Stimulated activated CD8-positive, alpha-beta memory T cell treated with anti-CD3 and anti-CD28 coated beads, Interleukin-7, amount 100 ng/mL, for 24 hours (primary cell): ENCODE results near the gene RAF1.
A peak's percentile ranks its signal among the peaks of the same experiment; 100 is the strongest.
"Not testable (repeated sequence)": the region's sequence is repeated elsewhere in the genome, so short reads cannot be mapped to it uniquely, and the experiment has no call there.

Source experiments
- DNase-seq: peaks from one replicate; pipeline ENCODE4 v3.0.0-alpha.2; 2020; ENCODE audit warnings: low read depth

RAF1 gene

GRCh38 chr3:12558706-12559105, 105.2 kb downstream of the RAF1 start:
- no peak for DNase-seq

- DNase-seq: no peak
Measured at GRCh38 chr3:12557473-12558100, 106.3 kb downstream of the RAF1 start.

DNA sequence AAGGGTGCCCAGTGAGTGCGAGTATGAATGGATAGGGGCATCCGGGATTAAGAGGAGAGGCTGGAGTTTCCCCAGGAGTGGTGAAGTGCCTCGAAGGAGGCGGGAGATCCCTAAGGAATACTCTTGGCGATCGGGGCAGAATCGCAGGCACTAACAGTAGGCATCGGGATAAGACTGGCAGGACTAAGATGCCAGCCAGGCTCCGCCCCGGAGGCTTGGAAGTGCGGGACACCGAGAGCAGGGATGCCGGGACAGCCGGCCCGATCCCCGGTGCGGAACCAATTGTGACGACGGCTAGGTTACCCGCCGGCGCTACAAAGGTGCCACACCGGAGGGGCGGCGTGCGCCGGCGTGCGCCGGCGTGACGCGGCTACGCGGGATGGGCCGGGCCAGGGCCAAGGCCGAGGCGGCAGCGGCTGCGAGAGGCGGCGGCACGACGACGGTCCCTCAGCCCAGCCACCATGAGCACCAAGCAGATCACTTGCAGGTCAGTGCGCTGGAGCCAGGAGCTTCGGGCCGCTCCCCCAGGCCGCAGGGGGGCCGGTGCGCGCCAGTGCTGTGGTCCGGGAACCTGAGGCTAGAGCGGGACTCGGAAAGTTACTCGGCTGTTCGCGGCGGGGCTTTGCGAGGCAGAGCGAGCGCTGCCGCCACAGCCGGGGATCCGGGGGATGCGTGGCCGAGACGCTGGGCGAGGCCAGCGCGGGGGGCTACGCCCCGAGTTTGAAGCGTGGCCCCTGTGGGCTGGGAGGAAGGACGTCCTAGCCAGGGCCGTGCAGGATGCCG, 107.0 kb downstream of the RAF1 start, which contains the start of gene MKRN2:
Gene MKRN2 (plus strand): TSS at position 398 of the 783 bp plus-strand sequence. CDS start 64 bp downstream, at position 462.
- peak; percentile 69 for DNase-seq

DNA sequence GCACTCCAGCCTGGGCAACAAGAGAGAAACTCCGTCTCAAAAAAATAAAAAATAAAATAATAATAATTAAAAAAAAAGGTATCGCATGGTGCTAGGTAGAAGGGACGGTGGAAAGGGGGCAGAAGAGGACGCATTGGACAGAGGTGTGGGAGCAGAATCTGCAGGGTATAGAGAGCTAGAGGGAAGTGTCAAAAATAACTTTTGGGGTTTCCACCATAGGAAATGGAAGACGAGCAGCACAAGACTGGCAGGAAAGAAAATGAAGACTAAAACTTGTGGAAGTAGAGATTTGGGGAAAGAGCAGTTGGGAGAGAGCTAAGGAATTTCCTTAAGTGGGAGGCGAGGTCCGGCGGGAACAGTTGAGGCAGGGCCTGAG, 107.6 kb downstream of the RAF1 start:
- DNase-seq: no peak

GRCh38 chr3:12553921-12554391, 110.0 kb downstream of the RAF1 start:
- DNase-seq: no peak

GRCh38 chr3:12549971-12550760, 113.8 kb downstream of the RAF1 start:
- no peak for DNase-seq

GRCh38 chr3:12545473-12545791, 118.5 kb downstream of the RAF1 start, which contains the start of gene MKRN2OS:
TSS of gene MKRN2OS (minus strand) at chr3:12545499. CDS start at chr3:12545464, 35 bp downstream.
- no peak for DNase-seq

DNA sequence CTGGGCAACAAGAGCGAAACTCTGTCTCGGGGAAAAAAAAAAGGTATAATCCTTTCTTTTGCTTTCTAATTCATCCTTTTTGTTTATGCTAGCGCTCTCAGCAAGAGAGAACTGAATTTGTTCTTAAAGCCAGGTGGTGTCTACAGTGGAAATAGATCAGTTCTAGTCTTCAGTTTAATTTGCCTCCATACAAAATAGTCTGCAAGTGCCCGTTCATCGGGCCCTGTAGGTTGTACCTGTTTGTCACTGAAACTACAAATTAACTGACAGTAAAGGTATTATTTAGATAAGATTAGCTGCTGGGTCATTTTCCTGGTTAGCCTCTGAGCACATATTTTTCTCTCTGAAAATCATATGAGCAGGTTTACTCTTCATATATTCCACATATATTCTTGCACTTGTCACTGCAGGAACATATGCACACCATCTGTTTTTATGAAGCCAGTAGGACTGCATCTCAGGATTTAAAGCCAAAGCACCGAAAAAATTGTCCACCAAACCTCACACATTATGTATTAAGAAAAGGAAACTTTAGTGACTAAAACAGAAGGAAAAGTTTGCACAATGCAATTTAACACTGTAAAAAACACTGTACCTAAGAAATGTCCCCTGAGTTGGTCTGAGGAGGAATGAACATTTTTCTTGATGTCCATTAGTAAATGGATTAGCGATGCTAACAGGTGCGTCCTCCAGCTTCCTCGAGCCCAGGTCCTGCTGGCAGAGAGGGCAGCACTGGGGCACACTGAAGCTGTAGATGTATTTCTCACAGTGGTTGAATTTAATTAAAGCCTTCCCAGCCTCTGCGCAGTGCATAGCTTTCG, 119.1 kb downstream of the RAF1 start:
- DNase-seq: no peak

GRCh38 chr3:12543497-12543896, 120.4 kb downstream of the RAF1 start:
- not testable (repeated sequence) for DNase-seq

DNA sequence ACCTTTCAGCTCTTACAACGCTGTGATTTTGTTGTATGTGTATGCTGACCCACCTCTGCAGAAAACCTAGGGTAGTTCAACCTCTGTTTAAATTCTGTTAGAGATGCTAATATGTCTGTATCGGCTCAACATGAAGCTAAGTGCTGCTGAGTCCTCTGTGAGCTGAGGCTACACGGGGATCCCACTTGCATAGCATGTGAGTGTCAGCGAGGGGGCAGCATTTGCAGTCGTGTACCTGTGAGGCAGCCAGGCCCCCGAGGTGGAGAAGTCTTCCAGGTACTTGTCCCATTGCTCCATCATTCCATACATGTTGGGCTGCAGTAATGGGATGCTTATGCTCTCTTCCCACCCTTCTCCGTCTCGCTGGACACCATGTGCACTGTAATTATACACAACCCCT, 122.3 kb downstream of the RAF1 start:
- DNase-seq: no peak

GRCh38 chr3:12536423-12536822, 127.5 kb downstream of the RAF1 start:
- no peak for DNase-seq
